Osteocyte (in vitro differentiated cells): ENCODE data around the gene TXNL4B. TPM values are rescaled to one million over a fixed set of nuclear protein-coding genes. Genes with fewer than 3 reads are reported as not detected.
A peak's percentile ranks its signal among the peaks of the same experiment; 100 is the strongest.

Source experiments
- DNase-seq: peaks from one replicate; pipeline ENCODE4 v3.0.0; 2021; ENCODE audit warnings: mixed read lengths; ENCODE audit not compliant: unreplicated experiment; ENCODE audit errors: extremely low spot score
- H3K27ac Mint-ChIP-seq: one replicate; pipeline ENCODE4 v1.8.0; 2021; ENCODE audit warnings: mild to moderate bottlenecking, mixed read lengths; ENCODE audit not compliant: unreplicated experiment
- H3K27me3 Mint-ChIP-seq: one replicate; pipeline ENCODE4 v1.8.0; 2021; ENCODE audit warnings: mixed read lengths; ENCODE audit not compliant: unreplicated experiment
- H3K36me3 Mint-ChIP-seq: one replicate; pipeline ENCODE4 v1.8.0; 2021; ENCODE audit warnings: mixed read lengths; ENCODE audit not compliant: unreplicated experiment
- H3K4me1 Mint-ChIP-seq: one replicate; pipeline ENCODE4 v1.8.0; 2021; ENCODE audit warnings: mixed read lengths; ENCODE audit not compliant: unreplicated experiment
- H3K4me3 Mint-ChIP-seq: one replicate; pipeline ENCODE4 v1.8.0; 2021; ENCODE audit warnings: mild to moderate bottlenecking, moderate library complexity, mixed read lengths; ENCODE audit not compliant: unreplicated experiment
- H3K9me3 Mint-ChIP-seq: one replicate; pipeline ENCODE4 v1.8.0; 2021; ENCODE audit warnings: mixed read lengths; ENCODE audit not compliant: unreplicated experiment
- total RNA-seq: library from RNA; stranded (reverse); gene quantifications from 2 replicates; pipeline ENCODE4 v1.2.1, GENCODE V29; 2021
- TF ChIP-seq, protein P1 (sequence below): fragments of 200-600 bp; sonication (generic); IDR thresholded peaks from 2 replicates; pipeline ENCODE4 v1.5.0; 2021; ENCODE audit warnings: antibody characterized with exemption, mild to moderate bottlenecking, moderate library complexity

Gene TXNL4B
- total RNA-seq, 1 donor from 2014 or later, result 10.0 TPM

DNA sequence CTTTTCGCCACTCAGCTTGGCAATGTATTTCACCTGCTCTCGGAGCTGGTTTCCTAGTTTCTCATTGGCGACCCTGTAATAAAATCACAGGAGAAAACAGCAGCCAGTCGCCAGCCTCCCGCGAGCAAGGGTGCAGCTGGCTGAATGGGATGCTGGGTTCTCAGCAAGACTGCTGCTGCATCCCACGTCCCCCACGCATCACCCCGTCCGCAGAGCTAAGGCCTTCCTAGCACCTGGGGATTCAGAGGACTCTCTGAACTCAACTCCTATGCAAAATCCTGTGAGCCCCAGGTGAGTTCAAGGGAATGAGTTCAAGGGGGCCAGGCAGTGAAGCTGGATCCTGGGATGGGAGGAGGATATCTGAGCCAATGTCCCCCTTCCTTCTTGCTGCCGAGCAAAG lies 29.5 kb upstream of the TXNL4B start:
- Mint-ChIP-seq H3K4me1 (peaks cover 4% of the 10 kb centered on the region), H3K9me3 (no peaks in the 10 kb centered on the region), H3K36me3 (no peaks in the 10 kb centered on the region), H3K27ac (no peak overlapping the region), H3K4me3 (no peak overlapping the region), H3K27me3 (no peaks in the 10 kb centered on the region)
- DNase-seq, result peak; percentile 67
- TF ChIP-seq, protein P1, sequence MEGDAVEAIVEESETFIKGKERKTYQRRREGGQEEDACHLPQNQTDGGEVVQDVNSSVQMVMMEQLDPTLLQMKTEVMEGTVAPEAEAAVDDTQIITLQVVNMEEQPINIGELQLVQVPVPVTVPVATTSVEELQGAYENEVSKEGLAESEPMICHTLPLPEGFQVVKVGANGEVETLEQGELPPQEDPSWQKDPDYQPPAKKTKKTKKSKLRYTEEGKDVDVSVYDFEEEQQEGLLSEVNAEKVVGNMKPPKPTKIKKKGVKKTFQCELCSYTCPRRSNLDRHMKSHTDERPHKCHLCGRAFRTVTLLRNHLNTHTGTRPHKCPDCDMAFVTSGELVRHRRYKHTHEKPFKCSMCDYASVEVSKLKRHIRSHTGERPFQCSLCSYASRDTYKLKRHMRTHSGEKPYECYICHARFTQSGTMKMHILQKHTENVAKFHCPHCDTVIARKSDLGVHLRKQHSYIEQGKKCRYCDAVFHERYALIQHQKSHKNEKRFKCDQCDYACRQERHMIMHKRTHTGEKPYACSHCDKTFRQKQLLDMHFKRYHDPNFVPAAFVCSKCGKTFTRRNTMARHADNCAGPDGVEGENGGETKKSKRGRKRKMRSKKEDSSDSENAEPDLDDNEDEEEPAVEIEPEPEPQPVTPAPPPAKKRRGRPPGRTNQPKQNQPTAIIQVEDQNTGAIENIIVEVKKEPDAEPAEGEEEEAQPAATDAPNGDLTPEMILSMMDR, result no peak

DNA sequence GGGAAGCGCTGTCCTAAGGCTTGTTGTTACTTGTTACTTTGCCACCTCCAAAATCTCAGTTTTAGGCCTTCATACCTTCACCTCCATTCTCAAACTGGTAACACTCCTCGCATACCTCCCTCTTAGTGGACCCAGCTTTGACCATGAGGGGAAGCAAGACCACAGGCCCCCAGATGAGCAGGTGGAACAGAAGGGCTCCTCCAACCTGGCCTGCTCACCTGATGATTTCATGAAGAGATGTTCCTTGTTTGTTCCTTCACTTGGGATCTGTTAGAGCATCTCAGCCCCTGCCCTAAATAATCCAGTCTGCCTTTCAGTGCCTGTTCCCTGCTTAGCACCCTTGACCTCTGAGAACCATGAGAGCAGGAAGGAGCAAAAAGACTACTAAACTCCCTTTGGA lies 28.9 kb upstream of the TXNL4B start:
- TF ChIP-seq, protein P1, result no peak
- Mint-ChIP-seq H3K4me1 (peaks cover 4% of the 10 kb centered on the region), H3K4me3 (no peak overlapping the region), H3K27ac (no peak overlapping the region), H3K27me3 (no peaks in the 10 kb centered on the region), H3K9me3 (no peaks in the 10 kb centered on the region), H3K36me3 (no peaks in the 10 kb centered on the region)
- DNase-seq, result no peak

DNA sequence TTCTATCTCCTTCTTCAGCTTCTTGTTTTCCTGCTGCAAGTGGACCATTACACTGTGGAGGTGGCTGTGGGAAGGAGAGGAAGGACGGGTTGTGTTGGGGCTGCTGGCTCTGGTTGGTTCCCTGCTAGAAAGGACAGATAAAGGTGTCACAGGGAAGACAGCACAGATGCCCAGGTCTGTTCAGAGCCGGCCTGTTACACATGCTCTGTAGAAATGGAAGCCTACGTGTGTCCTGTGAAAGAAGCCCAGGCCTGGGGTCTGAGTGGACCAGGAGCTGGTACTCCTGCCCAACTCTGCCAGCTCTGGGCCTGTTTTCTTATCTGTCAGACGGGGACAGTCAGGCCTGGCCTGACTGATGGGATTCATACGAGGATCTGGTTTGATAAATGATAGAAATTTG lies 26.6 kb upstream of the TXNL4B start:
- no peak overlapping the region for H3K27ac Mint-ChIP-seq
- H3K27me3 Mint-ChIP-seq, result no peaks in the 10 kb centered on the region
- peak; percentile 72 for DNase-seq
- H3K36me3 Mint-ChIP-seq, result no peaks in the 10 kb centered on the region
- TF ChIP-seq, protein P1, result no peak
- no peak overlapping the region for H3K4me3 Mint-ChIP-seq
- H3K4me1 Mint-ChIP-seq, result peaks cover under 1% of the 10 kb centered on the region
- peaks cover 3% of the 10 kb centered on the region for H3K9me3 Mint-ChIP-seq

DNA sequence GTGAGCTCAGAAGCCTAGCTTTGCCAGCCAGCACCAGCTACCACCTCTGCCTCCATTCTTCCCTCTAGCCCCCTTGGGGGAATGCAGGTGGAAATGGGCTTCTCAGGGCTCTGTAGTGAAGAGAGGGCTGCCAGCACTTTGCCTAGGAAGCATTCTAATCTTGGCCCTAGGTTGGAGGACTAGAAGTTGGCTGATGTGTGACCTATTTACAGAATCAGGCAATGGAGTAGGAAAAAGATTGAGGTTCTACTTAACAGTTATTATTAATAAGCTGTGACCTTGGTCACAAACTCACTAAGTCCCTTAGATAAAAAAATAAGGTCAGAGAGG lies 20.2 kb upstream of the TXNL4B start:
- Mint-ChIP-seq H3K4me3 (no peak overlapping the region), H3K27me3 (no peaks in the 10 kb centered on the region), H3K36me3 (peaks cover 39% of the 10 kb centered on the region), H3K27ac (no peak overlapping the region), H3K9me3 (peaks cover 10% of the 10 kb centered on the region), H3K4me1 (no peaks in the 10 kb centered on the region)
- TF ChIP-seq, protein P1, result no peak
- DNase-seq, result no peak

DNA sequence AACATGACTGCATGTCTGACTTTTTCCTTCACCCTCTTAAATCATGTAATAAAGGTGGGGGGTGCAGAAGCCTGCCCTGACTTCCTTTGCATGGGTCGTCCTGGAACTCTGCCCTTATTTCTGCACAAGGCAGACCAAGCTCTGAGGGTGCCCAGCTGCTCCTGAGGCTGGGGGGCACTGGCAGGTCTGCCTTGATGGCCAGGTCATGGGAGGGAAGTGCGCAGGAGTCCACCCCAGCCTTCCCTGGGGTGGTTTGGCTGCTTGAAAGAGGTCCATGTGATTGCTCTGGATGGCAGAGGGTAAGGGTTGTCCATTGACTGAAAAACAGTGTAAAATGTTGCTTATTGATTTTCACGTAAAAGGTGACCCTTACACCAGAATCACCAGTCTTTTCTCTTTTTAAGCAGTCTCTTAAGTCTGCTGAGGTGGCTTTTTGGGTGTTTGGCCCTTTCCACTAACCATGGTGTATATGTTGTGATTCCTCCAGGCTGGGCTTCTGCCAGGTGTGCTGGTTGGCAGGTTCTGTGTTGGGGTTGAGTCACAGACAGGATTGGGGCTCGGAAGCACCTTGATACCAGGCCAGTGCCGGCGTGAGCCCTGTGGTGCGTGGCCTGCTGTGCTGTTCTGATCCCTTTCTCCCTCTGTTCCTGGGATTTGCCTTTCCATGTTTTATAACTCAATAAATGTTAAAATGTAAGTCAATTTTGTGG lies 19.6 kb upstream of the TXNL4B start:
- DNase-seq, result no peak
- H3K36me3 Mint-ChIP-seq, result peaks cover 40% of the 10 kb centered on the region
- no peak overlapping the region for H3K27ac Mint-ChIP-seq
- no peaks in the 10 kb centered on the region for H3K27me3 Mint-ChIP-seq
- TF ChIP-seq, protein P1, result no peak
- H3K4me1 Mint-ChIP-seq, result no peaks in the 10 kb centered on the region
- peaks cover 10% of the 10 kb centered on the region for H3K9me3 Mint-ChIP-seq
- H3K4me3 Mint-ChIP-seq, result no peak overlapping the region
